NOMO-1 (cell line): Measurements from ENCODE around the gene MED12L.
"Not testable (repeated sequence)": the region's sequence is repeated elsewhere in the genome, so short reads cannot be mapped to it uniquely, and the experiment has no call there.

ENCODE experiments used
- DNase-seq, 2 experiments: peaks; one replicate each; lab custom pipeline; 2025; ENCODE audit not compliant: unreplicated experiment in 2 of 2; lab: John Stamatoyannopoulos, UW

Gene MED12L

GRCh38 chr3:151357463-151357850, 272.0 kb downstream of the MED12L start:
- no peak for DNase-seq

GRCh38 chr3:151362751-151363174, 277.3 kb downstream of the MED12L start:
- DNase-seq, result peak; percentile 63 to 64

- no peak for DNase-seq
Observed at GRCh38 chr3:151366993-151367392, 281.5 kb downstream of the MED12L start.

GRCh38 chr3:151367448-151367847, 282.0 kb downstream of the MED12L start:
- DNase-seq, result no peak

- no peak for DNase-seq
Observed at GRCh38 chr3:151371526-151371925, 286.1 kb downstream of the MED12L start.

- no peak for DNase-seq
Observed at GRCh38 chr3:151372063-151372820, 286.8 kb downstream of the MED12L start.

GRCh38 chr3:151377768-151378385, 292.4 kb downstream of the MED12L start:
- DNase-seq, result no peak

GRCh38 chr3:151379083-151379734, 293.7 kb downstream of the MED12L start:
- peak; percentile 29 to 30 for DNase-seq

- DNase-seq, result peak; percentile 46 to 85
Observed at GRCh38 chr3:151382671-151383070, 297.2 kb downstream of the MED12L start.

- no peak for DNase-seq
Observed at GRCh38 chr3:151383111-151383510, 297.6 kb downstream of the MED12L start.

- peak in 1 of 2 experiments; percentile 15 for DNase-seq
Observed at GRCh38 chr3:151383956-151384355, 298.5 kb downstream of the MED12L start.

GRCh38 chr3:151384741-151385174, 299.3 kb downstream of the MED12L start, which contains the start of gene P2RY12:
P2RY12 (minus strand) TSS chr3:151384753; CDS start chr3:151338845, 45,908 bp downstream.
- peak; percentile 75 to 95 for DNase-seq

GRCh38 chr3:151386056-151386455, 300.6 kb downstream of the MED12L start:
- DNase-seq, result no peak

- peak; percentile 26 to 52 for DNase-seq
Observed at GRCh38 chr3:151387432-151387831, 302.0 kb downstream of the MED12L start.

GRCh38 chr3:151387842-151388241, 302.4 kb downstream of the MED12L start:
- peak; percentile 8 to 26 for DNase-seq

GRCh38 chr3:151391720-151392119, 306.3 kb downstream of the MED12L start:
- peak; percentile 16 to 61 for DNase-seq

- DNase-seq, result not testable (repeated sequence)
Observed at GRCh38 chr3:151392191-151392590, 306.7 kb downstream of the MED12L start.

GRCh38 chr3:151393146-151393830, 307.8 kb downstream of the MED12L start:
- DNase-seq, result peak in 1 of 2 experiments; percentile 37

- no peak for DNase-seq
Observed at GRCh38 chr3:151393941-151394340, 308.5 kb downstream of the MED12L start.

- DNase-seq, result no peak
Observed at GRCh38 chr3:151394611-151395010, 309.1 kb downstream of the MED12L start.

- DNase-seq, result peak; percentile 19 to 76
Observed at GRCh38 chr3:151395806-151396205, 310.3 kb downstream of the MED12L start.
